ENCODE data around the gene CYP11A1.

Gene CYP11A1

GRCh38 chr15:74318376-74319137, 48.9 kb downstream of the CYP11A1 start:
- peak; percentile 81 for DNase-seq

- peak; percentile 25 for DNase-seq
These were observed 49.5 kb downstream of the CYP11A1 start for GRCh38 chr15:74317820-74318375.

GRCh38 chr15:74316141-74316540, 51.3 kb downstream of the CYP11A1 start:
- no peak for DNase-seq

- DNase-seq = no peak
These were observed 51.8 kb downstream of the CYP11A1 start for GRCh38 chr15:74315626-74316025.

- DNase-seq = no peak
These were observed 52.5 kb downstream of the CYP11A1 start for GRCh38 chr15:74314795-74315438.

GRCh38 chr15:74313889-74314288, 53.6 kb downstream of the CYP11A1 start:
- DNase-seq = no peak

- peak; percentile 94 for DNase-seq
These were observed 54.9 kb downstream of the CYP11A1 start for GRCh38 chr15:74312445-74313007.

GRCh38 chr15:74311734-74312444, 55.6 kb downstream of the CYP11A1 start:
- DNase-seq = peak; percentile 80

- DNase-seq = peak; percentile 78
These were observed 59.3 kb downstream of the CYP11A1 start for GRCh38 chr15:74307827-74308811.

GRCh38 chr15:74306781-74307217, 60.6 kb downstream of the CYP11A1 start:
- DNase-seq = no peak

GRCh38 chr15:74305687-74306086, 61.8 kb downstream of the CYP11A1 start:
- no peak for DNase-seq

- no peak for DNase-seq
These were observed 63.0 kb downstream of the CYP11A1 start for GRCh38 chr15:74304431-74304830.

- no peak for DNase-seq
These were observed 63.6 kb downstream of the CYP11A1 start for GRCh38 chr15:74303741-74304309.

GRCh38 chr15:74302821-74303359, 64.6 kb downstream of the CYP11A1 start:
- peak; percentile 64 for DNase-seq

GRCh38 chr15:74301583-74302361, 65.7 kb downstream of the CYP11A1 start:
- DNase-seq = no peak

- DNase-seq = no peak
These were observed 67.2 kb downstream of the CYP11A1 start for GRCh38 chr15:74300057-74300795.

GRCh38 chr15:74297887-74298286, 69.6 kb downstream of the CYP11A1 start:
- no peak for DNase-seq

GRCh38 chr15:74295800-74296199, 71.6 kb downstream of the CYP11A1 start:
- DNase-seq = peak; percentile 22

- DNase-seq = peak; percentile 21
These were observed 73.4 kb downstream of the CYP11A1 start for GRCh38 chr15:74294010-74294409.

Data from DMS53 (cell line).